ENCODE measurements around the gene CLEC20A.

Gene CLEC20A

DNA sequence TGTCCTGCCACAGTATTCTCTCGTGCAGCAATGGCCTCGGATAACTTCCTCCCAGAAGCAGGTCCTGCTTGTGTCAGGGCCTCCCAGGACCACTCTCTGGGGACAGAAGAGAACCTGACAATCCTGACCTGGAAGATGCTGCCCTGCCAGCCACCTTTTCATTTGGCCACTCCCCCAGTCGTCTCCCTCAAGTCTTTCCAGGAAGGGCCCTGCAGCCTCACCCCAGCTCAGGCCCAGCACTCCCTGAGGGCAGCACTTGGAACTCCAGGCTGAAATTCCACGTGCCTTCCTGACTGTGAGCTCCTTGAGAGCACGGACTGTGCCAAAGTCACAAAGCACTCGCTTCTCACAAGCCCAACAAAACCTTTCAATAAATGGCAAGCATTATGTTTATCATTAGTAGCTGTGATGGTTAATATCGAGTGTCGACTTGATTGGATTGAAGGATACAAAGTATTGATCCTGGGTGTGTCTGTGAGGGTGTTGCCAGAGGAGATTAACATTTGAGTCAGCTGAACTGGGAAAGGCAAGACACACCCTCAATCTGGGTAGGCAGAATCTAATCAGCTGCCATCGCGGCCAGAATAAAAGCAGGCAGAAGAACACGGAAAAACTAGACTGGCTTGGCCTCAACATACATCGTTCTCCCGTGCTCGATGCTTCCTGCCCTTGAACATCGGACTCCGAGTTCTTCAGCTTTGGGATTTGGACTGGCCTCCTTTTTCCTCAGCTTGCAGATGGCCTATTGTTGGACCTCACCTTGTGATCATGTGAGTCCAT, 2.3 kb upstream of the CLEC20A start:
- DNase-seq = no peak

DNA sequence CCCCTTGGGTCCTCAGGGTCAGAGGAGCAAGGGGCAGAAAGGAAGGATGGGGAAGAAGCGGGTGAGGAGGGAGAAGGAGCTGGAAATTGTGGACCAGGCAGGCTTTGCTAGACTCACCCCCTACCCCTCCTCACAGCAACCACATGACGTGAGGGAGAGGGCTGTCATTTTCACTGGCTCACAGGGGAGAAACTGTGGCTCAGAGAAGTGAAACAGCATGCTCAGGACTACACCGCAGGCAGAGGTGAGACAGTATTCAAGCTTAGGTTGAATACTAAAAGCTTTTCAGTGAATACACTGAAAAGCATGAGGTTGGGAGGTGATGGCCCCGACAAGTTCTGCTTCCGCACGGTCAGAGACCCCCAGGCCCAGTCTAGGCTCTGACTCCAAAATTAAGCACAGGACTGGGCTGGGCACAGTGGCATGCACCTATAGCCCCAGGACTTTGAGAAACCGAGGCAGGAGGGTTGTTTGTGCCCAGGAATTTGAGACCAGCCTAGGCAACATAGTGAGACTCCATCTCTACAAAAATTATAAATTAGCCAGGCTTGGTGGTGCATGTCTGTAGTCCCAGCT, 1.2 kb upstream of the CLEC20A start:
- no peak for DNase-seq

GRCh38 chr1:178495741-178496409, 889 bp downstream of the CLEC20A start:
- no peak for DNase-seq

DNA sequence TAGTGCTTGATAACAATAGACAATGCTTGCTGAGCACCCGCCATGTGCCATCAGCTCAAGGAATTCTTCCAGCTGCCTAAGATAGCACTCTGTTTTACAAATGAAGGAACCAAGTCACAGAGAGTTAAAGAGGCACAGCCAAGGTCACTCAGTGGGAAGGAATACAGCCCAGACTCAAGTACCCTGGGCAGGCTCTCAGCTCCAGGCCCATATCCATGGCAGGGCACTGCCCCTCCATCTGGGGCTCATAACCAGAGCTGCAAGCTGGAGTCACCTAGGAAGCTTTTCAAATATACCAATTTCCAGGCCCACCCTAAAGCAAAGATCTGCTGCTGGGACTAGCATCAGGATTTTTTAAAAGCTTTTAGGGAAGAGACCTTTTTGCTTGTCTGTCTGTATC, 1.6 kb downstream of the CLEC20A start:
- DNase-seq = no peak

DNA sequence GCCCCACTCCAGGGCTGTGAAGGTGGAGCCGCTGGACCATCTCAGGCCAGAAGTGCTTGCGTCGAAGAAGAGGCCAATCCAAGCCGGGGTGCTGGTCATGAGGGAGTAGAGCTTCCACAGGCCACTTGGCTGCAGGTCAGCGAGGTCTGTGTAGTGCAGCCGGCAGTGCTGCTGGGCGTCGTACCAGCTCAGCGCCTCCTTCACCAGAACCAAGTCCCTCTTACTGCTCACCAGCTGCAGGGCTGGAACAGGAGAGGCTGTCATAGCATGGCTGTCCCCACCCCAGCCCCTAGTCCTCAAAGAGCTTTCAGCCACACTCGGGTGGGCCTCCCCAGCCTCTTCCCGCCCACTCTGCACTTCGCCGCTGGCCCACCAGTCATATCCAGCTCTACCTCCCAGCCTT, 2.2 kb downstream of the CLEC20A start:
- DNase-seq = no peak

GRCh38 chr1:178493301-178493741, 3.4 kb downstream of the CLEC20A start:
- DNase-seq = no peak

GRCh38 chr1:178492341-178492740, 4.4 kb downstream of the CLEC20A start:
- DNase-seq = no peak

DNA sequence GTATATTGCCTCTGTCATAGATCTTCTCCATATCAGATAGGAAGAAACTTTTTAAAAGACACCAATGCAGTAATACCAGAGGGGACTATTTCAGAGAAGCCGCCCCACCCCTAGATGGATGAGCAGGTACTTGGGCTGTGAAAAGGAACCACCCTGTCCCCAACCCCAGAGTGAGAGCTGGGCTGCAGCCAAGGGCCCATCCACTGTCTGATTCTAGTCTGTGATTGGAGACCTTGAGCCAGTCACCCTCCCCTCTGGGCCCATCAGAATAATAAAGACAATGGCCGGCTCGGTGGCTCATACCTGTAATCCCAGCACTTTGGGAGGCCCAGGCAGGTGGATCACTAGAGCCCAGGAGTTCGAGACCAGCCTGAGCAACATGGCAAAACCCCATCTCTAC, 5.0 kb downstream of the CLEC20A start:
- no peak for DNase-seq

- no peak for DNase-seq
These were observed 5.8 kb downstream of the CLEC20A start for GRCh38 chr1:178490967-178491366.

DNA sequence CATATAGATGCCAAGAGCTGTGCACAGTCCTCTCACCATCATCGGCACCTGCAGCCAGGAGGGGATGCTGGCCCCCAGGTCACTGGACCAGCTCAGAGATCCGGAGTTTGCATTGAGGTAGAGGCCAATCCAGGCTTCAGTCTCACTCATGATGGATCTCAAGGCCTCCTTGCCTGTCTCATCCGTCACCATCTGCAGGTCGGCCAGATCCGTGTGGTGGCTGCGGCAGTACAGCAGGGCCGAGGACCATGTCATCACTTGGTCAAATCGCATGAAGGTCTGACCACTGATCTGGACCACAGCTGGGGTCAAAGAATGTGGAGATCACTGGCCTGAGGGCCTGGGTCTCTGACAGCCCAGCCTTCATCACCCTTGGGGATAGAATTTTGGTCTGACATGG, 6.6 kb downstream of the CLEC20A start:
- DNase-seq = no peak

GRCh38 chr1:178489399-178489798, 7.4 kb downstream of the CLEC20A start:
- no peak for DNase-seq

DNA sequence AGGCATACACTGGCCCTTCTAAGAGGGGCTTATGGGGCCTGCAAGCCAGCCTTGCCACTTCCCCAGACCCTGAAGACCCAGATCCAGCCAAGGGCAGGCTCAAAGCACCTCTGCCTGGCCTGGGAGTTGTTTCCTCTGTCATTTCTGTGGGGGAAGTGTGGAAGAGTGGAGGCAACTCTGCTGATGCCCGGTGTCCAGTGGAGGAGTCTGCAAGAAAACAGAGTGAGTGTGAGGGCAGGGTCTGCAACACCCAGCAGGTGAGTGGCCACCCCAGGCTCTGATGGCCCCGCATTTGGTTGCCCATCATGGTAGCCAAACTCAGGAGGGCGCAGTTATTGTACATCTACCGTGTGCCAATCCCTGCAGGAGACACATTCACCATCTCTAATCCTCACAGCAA, 8.4 kb downstream of the CLEC20A start:
- no peak for DNase-seq

DNA sequence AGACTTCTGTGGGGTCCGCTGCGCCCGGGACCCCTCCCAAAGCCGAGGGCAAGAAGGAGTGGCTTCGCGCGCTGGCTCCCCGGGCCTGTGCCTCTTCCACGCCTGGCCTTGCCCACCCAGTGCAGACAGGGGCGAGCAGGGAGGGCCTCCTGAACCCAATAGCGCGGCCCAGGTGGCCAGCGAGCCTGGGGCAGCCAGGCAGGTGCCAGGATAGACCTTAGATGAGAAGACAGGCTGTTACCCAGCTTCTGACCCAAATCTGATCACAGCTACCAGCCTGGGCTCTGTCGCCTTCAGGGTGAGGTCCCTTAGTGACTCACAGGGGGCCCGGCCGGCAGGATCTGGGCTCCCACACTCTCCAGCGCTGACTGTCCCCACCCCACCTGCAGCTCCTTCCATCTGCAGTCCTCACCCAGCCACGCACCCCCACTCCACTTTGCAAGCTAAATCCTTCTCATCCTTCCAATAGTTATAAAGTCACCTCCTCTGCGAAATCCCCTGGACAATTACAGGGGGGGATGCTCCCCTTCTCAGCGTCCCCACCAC, 9.6 kb downstream of the CLEC20A start:
- DNase-seq = no peak

DNA sequence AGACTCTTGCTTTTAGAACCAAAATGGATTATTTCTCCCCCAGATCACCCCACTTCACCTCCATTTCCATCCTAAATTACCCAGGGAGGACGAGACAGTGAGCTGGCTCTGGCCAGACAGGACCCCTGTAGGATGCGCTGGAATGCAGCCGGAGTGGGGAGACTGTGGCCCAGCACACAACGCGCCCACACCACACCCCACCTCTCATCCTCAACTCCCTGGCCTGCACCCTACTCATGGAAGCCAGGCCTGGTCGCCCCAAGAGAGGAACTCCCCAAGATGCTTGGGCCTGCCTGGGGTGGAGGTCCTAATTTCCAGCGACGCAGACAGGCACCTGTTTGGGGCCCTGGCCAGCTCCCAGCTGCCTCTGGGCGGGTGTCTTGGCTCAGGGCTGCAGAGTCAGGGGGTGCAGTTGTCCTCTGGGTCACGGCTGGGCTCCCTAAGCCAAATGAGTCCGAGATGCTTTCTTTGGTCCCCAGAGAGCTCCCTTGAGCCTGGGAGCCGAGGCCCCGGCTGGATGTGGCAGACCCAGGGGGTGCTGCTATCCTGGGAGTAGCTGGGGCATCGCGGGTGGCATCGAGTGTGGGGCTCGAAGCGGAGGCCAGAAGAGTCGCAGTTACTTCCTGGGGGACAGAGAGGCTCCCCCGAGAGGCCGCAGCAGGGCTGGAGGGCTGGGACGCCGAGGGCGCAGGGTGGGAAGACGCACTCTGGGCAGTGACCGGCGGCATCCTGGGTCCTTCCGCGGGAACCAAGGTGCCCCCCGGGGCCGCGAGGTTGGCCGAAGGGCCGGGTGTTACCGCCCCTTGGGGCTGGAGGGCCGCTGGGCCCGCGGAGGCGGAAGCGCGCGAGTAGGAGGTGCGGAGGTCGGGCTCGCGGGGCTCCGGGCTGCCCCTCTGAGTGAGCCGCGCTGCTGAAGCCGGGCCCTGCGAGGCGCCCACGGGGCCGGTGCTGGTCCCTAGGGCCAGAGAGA, 10.4 kb downstream of the CLEC20A start:
- no peak for DNase-seq

DNA sequence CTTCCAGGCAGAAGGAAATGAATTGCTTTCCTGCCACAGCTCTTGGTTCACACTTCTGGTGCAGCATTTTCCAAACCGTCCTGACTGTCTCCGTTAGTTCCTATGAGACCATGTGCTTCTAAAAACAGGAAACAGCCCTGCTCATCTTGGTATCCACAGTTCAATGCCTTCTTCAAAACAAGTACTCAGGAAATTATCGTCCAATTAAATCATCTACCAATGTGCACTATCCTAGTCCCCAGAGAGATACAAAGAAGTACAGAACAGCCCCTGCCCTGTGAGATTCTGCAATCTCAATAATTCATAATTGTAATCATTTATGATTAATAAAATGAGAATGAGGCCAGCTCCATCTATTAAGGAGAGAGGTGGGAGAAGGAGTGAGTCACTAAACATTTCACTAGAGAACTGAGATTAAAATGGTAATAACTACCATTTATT, 11.2 kb downstream of the CLEC20A start:
- peak; percentile 32 for DNase-seq

DNA sequence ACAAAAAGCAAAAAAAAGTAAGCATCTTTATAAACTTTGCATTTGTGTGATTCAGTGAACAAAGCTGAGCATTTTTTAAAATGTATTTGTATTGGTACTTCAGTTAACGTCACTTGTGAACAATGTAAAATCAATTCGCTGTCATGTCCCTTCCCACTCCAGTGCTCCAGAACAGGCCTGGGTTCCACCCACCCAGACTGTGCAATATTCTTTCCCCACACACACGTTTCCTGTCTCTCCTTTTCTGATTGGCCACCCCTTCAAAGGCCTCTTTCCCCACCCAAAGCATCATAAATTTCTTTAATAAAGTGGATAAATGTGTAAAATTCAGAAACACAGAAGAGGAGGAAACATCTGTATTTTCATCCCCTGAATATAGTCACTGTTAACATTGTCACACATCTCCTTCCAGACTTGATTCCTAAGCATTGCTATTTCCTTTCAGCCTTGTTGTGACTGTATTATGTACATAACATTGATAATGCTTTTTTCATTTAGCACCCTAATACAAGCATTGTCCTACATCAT, 12.0 kb downstream of the CLEC20A start:
- DNase-seq = no peak

- no peak for DNase-seq
These were observed 13.4 kb downstream of the CLEC20A start for GRCh38 chr1:178483251-178483957.

DNA sequence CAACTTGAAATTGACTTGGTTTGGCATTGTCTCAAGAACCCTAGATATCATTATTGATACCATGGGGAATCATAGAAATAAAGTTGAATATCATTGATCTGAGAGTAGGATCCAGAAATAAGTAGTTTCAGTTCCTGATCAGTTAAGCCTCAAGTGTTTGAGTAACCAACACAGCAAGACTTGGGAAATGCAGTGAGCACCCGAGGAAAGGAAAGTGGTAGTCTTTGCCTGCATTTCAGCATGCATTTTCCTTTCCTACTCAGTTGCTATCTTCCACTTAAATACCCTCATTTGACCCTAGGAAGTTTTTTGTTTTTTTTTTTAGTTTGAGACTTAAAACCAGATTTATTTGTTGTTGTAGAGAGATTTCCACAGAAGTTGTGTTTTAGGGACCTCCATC, 18.9 kb downstream of the CLEC20A start:
- DNase-seq = no peak

DNA sequence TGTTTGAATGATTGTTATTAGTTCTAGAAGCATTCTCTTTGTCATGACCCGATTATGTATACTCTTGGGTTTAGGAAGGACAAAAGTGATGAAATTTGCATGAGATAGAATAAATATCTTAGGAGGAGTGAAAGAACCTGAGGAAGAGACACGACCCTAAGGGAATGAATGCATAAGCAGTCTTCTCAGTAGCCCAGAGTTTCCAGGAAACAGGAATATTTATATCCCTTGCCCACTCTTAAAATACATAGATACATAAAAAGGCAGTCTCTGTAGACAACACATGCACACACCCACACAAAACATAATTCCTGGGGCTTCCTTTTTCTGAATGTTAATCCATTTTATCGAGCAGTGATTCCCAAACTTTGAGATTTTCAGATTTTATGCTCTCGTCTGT, 19.4 kb downstream of the CLEC20A start:
- DNase-seq = no peak

DNA sequence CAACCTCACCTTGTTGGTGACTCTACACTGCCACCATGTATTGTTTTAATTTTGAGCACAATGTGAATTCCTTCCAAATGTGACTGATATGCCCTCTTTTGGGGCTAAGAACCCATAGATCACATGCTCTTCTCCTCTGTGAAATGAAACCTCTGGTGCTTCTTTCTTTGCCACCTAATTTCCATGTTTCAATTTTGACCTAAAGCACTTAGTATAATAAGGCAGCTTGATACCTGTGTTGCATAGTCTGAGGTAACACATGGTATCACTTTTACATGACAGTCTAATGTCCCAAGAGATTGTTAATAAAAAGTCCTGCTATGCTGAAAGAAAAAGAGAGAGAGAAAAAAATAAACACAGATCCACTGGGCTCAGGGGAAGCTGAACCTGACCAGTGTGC, 24.2 kb downstream of the CLEC20A start:
- DNase-seq = no peak

DNA sequence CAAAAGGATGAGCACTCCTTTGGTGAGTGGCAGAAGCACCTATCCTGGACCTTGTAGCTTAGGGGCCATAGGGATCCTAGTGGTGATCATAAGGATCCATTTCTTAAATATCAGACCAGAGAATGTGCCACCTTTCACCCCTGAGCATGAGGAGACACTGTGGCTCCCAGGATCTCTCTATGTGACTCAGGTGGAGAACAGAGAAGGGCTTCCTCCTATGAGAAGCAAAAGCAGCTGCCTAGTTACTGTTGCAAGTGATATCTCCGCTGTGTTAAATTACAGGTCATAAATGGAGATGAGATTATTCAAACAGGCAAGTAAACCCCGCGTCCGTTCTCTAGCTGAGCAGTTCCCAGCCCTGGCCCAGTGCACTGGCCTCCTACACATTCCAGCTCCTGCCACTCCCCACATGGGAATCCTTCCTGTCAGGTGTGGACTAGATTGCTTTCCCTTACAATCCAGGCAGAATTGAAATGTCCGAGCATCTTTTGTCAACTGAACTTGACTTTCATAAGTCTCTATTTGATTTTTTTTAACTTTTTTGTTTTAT, 26.3 kb downstream of the CLEC20A start:
- no peak for DNase-seq

All from fibroblast of skin of right biceps (primary cell).